Erythroblast (primary cell): Measurements from ENCODE around the gene MSLN.

ENCODE experiments used
- DNase-seq, 2 experiments: peaks; one replicate each; lab custom pipeline; 2025; lab: John Stamatoyannopoulos, UW
- GATA1 ChIP-seq: IDR thresholded peaks from 2 replicates; pipeline ENCODE4 v1.6.1; 2011; ENCODE audit warnings: low read depth, mild to moderate bottlenecking, control low read depth, low read length, moderate library complexity
- POLR2A ChIP-seq: IDR thresholded peaks from 2 replicates; pipeline ENCODE4 v1.6.1; 2011; ENCODE audit warnings: mild to moderate bottlenecking, low read length

MSLN gene

GRCh38 chr16:784431-784830 lies 23.9 kb downstream of the MSLN start:
- TF ChIP-seq POLR2A (no peak), GATA1 (no peak)
- no peak for DNase-seq

GRCh38 chr16:785563-786535 lies 25.3 kb downstream of the MSLN start:
- no peak for TF ChIP-seq GATA1
- peak; percentile 73 to 84 for DNase-seq

GRCh38 chr16:787321-787966 lies 26.9 kb downstream of the MSLN start:
- no peak for DNase-seq
- TF ChIP-seq GATA1 (no peak), POLR2A (no peak)

- peak in 1 of 2 experiments; percentile 72 for DNase-seq
- TF ChIP-seq GATA1 = no peak
Observed at GRCh38 chr16:787978-788398, 27.5 kb downstream of the MSLN start, which contains the start of gene RPUSD1. Gene RPUSD1 (minus strand): TSS chr16:788381. CDS start chr16:787737, 644 bp downstream.

GRCh38 chr16:788399-789126 lies 28.0 kb downstream of the MSLN start, which contains the start of gene CHTF18:
Gene CHTF18 (plus strand): TSS chr16:788620. CDS start chr16:788685, 65 bp downstream.
- peak; percentile 96 to 98 for DNase-seq
- TF ChIP-seq POLR2A (peak; percentile 39), GATA1 (no peak)

GRCh38 chr16:789191-789850 lies 28.8 kb downstream of the MSLN start:
- no peak for DNase-seq
- TF ChIP-seq GATA1 (no peak), POLR2A (no peak)

- DNase-seq = no peak
- TF ChIP-seq POLR2A (no peak), GATA1 (no peak)
Observed at GRCh38 chr16:790086-790485, 29.6 kb downstream of the MSLN start.

- DNase-seq = no peak
- no peak for TF ChIP-seq GATA1
Observed at GRCh38 chr16:791131-791530, 30.6 kb downstream of the MSLN start.

- TF ChIP-seq GATA1 (no peak), POLR2A (no peak)
- DNase-seq = no peak
Observed at GRCh38 chr16:792221-792995, 31.9 kb downstream of the MSLN start.

GRCh38 chr16:793414-793813 lies 32.9 kb downstream of the MSLN start:
- TF ChIP-seq POLR2A = no peak
- TF ChIP-seq GATA1 = no peak
- no peak for DNase-seq

- DNase-seq = no peak
- no peak for TF ChIP-seq POLR2A
- TF ChIP-seq GATA1 = no peak
Observed at GRCh38 chr16:794091-794822, 33.7 kb downstream of the MSLN start.
